Mesothelial cell of epicardium (in vitro differentiated cells): Measurements from ENCODE around the gene ADAP1. TPM values are rescaled to one million over a fixed set of nuclear protein-coding genes. Genes with fewer than 3 reads are reported as not detected.

ENCODE experiments used
- DNase-seq, 2 experiments: peaks; one replicate each; pipeline ENCODE4 v3.0.0; 2021; ENCODE audit warnings: low spot score in 2 of 2; ENCODE audit not compliant: unreplicated experiment in 2 of 2
- H3K27ac Mint-ChIP-seq: 2 replicates; pipeline ENCODE4 v1.8.0; 2021; ENCODE audit warnings: mixed read lengths
- H3K27me3 Mint-ChIP-seq: 2 replicates; pipeline ENCODE4 v1.8.0; 2021; ENCODE audit warnings: low read depth, mixed read lengths
- H3K36me3 Mint-ChIP-seq: 2 replicates; pipeline ENCODE4 v1.8.0; 2021; ENCODE audit warnings: mixed read lengths
- H3K4me1 Mint-ChIP-seq: 2 replicates; pipeline ENCODE4 v1.8.0; 2021; ENCODE audit warnings: mixed read lengths
- H3K4me3 Mint-ChIP-seq: 2 replicates; pipeline ENCODE4 v1.8.0; 2021; ENCODE audit warnings: mild to moderate bottlenecking, moderate library complexity, mixed read lengths
- H3K9me3 Mint-ChIP-seq: 2 replicates; pipeline ENCODE4 v1.8.0; 2021; ENCODE audit warnings: mixed read lengths
- CTCF ChIP-seq: fragments of 200-600 bp; sonication (generic); IDR thresholded peaks from one replicate; pipeline ENCODE4 v1.5.0; 2021; ENCODE audit warnings: antibody characterized with exemption; ENCODE audit not compliant: unreplicated experiment
- total RNA-seq: library from RNA; stranded (reverse); gene quantifications from 3 replicates; pipeline ENCODE4 v1.2.1, GENCODE V29; 2021

ADAP1 gene
- total RNA-seq, 1 donor from 2014 or later: 4.0 TPM

- Mint-ChIP-seq H3K27ac (no peak overlapping the region), H3K4me1 (peaks cover 5% of the 10 kb centered on the region), H3K4me3 (no peak overlapping the region), H3K27me3 (no peaks in the 10 kb centered on the region), H3K36me3 (peaks cover 61% of the 10 kb centered on the region), H3K9me3 (no peaks in the 10 kb centered on the region)
- no peak for DNase-seq
- no peak for TF ChIP-seq CTCF
Measured at GRCh38 chr7:861222-861621, 93.3 kb downstream of the ADAP1 start.

GRCh38 chr7:860149-860548 lies 94.3 kb downstream of the ADAP1 start:
- Mint-ChIP-seq H3K36me3 (peaks cover 56% of the 10 kb centered on the region), H3K9me3 (no peaks in the 10 kb centered on the region), H3K27me3 (no peaks in the 10 kb centered on the region), H3K4me3 (no peak overlapping the region), H3K4me1 (peaks cover 5% of the 10 kb centered on the region), H3K27ac (no peak overlapping the region)
- no peak for DNase-seq
- no peak for TF ChIP-seq CTCF

GRCh38 chr7:859359-860030 lies 95.0 kb downstream of the ADAP1 start:
- TF ChIP-seq CTCF: no peak
- Mint-ChIP-seq H3K36me3 (peaks cover 55% of the 10 kb centered on the region), H3K4me3 (no peak overlapping the region), H3K4me1 (peaks cover 5% of the 10 kb centered on the region), H3K9me3 (no peaks in the 10 kb centered on the region), H3K27me3 (no peaks in the 10 kb centered on the region), H3K27ac (peak overlapping the region; percentile 66)
- no peak for DNase-seq

- no peak overlapping the region for H3K4me3 Mint-ChIP-seq
- H3K27me3 Mint-ChIP-seq: no peaks in the 10 kb centered on the region
- no peak overlapping the region for H3K27ac Mint-ChIP-seq
- TF ChIP-seq CTCF: no peak
- H3K4me1 Mint-ChIP-seq: peaks cover 5% of the 10 kb centered on the region
- H3K36me3 Mint-ChIP-seq: peaks cover 58% of the 10 kb centered on the region
- no peak for DNase-seq
- no peaks in the 10 kb centered on the region for H3K9me3 Mint-ChIP-seq
Measured at GRCh38 chr7:857661-858060, 96.8 kb downstream of the ADAP1 start.

- Mint-ChIP-seq H3K9me3 (no peaks in the 10 kb centered on the region), H3K27me3 (no peaks in the 10 kb centered on the region), H3K27ac (no peak overlapping the region), H3K4me3 (no peak overlapping the region), H3K36me3 (peaks cover 53% of the 10 kb centered on the region), H3K4me1 (peaks cover 5% of the 10 kb centered on the region)
- DNase-seq: no peak
- no peak for TF ChIP-seq CTCF
Measured at GRCh38 chr7:856444-857095, 97.9 kb downstream of the ADAP1 start.
